SK-N-MC (cell line): ENCODE results near the gene TBL1XR1.

Experiments used
- EZH2 ChIP-seq: fragments of 200-600 bp; sonication (generic); IDR thresholded peaks from one replicate; pipeline ENCODE4 v1.6.1; 2017; ENCODE audit warnings: antibody characterized with exemption
- POLR2AphosphoS5 ChIP-seq: IDR thresholded peaks from 2 replicates; pipeline ENCODE4 v1.6.1; 2012; ENCODE audit warnings: mild to moderate bottlenecking, low read depth, low read length, borderline replicate concordance

GRCh38 chr3:176994393-176994792 is 202.9 kb downstream of the TBL1XR1 start:
- no peak for TF ChIP-seq EZH2
- TF ChIP-seq POLR2AphosphoS5: no peak
